ENCODE measurements around the gene TMEM131. TPM values are rescaled to one million over a fixed set of nuclear protein-coding genes. Genes with fewer than 3 reads are reported as not detected.

The TMEM131 gene
- total RNA-seq, 5 donors from 2014 or later (not counting 1 experiment from before 2014, with no cell fraction given): 39.3 to 43.9 (median 41.1) TPM

DNA sequence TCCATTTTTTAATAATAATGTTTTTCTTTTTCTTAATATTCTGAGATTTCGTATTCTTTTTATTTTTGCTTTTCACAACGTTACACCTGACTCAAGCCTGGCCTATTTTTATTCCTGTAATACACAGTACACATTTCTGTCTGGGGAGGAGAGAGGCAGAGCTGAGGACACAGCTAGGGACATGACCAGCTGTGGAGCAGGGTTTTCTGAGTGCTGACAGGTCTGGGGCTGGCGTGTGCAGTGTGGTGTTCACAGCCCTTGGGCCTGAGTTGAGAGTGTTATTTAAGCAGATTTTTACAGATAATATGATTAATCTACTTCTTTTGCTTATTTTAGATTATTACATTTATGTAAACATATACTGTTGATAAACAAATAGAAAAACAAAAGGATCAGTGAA lies 226.4 kb downstream of the TMEM131 start:
- H3K27me3 Mint-ChIP-seq: no peaks in the 10 kb centered on the region
- no peak for ATAC-seq (replicated peaks in 1 of 4)
- DNase-seq: no peak
- no peaks in the 10 kb centered on the region for H3K9me3 ChIP-seq
- peaks cover 6 to 42% of the 10 kb centered on the region in 2 donors for H3K36me3 ChIP-seq (ENCODE audit: control insufficient read depth in 2 of 2, extremely low read depth in 1 of 2, insufficient read depth in 1 of 2, low read length in 1 of 2)
- no peak overlapping the region for H3K27ac ChIP-seq (ENCODE audit: low read length)
- H3K4me1 ChIP-seq (ENCODE audit: control insufficient read depth in 1 of 2, extremely low read depth in 1 of 2, insufficient read depth in 2 of 2, low read length in 2 of 2): no peaks in the 10 kb centered on the region
- CTCF ChIA-PET: interaction anchor here in 1 of 2 donors (0.6 kb wide), 1 partner anchor 24 kb away, joined by 3 read pairs; no protein-coding TSS in a partner anchor
- H3K9me3 Mint-ChIP-seq: no peaks in the 10 kb centered on the region
- H3K4me3 Mint-ChIP-seq: no peak overlapping the region
- no peak overlapping the region for H3K4me3 ChIP-seq (ENCODE audit: control insufficient read depth in 1 of 2, extremely low read depth in 1 of 2, low read length in 1 of 2)
- H3K36me3 Mint-ChIP-seq: peaks cover 52% of the 10 kb centered on the region
- POLR2A ChIA-PET: no interaction called here
- no CpG with 5 or more reads among the region's 3 CpGs for WGBS (ENCODE audit: insufficient coverage)
- H3K27me3 ChIP-seq (replicated peaks in 1 of 2; ENCODE audit: control insufficient read depth in 2 of 2, extremely low read depth in 1 of 2, insufficient read depth in 2 of 2, low read length in 1 of 2): no peaks in the 10 kb centered on the region
- no peak overlapping the region for H3K27ac Mint-ChIP-seq
- peaks cover 0 to 3% (median 3%) of the 10 kb centered on the region in 3 donors for H3K4me1 Mint-ChIP-seq

GRCh38 chr2:97766567-97766966 lies 229.2 kb downstream of the TMEM131 start:
- H3K27ac ChIP-seq (ENCODE audit: low read length): no peak overlapping the region
- CTCF ChIA-PET: interaction anchor here in 1 of 2 donors (1.3 kb wide), 1 partner anchor 57 kb away, joined by 5 read pairs; no protein-coding TSS in a partner anchor

GRCh38 chr2:97765933-97766332 lies 229.8 kb downstream of the TMEM131 start:
- Mint-ChIP-seq H3K9me3 (no peaks in the 10 kb centered on the region), H3K36me3 (peaks cover 47% of the 10 kb centered on the region), H3K4me1 (peaks cover 7 to 18% (median 15%) of the 10 kb centered on the region in 3 donors), H3K27me3 (no peaks in the 10 kb centered on the region), H3K4me3 (no peak overlapping the region), H3K27ac (no peak overlapping the region)
- H3K4me1 ChIP-seq (ENCODE audit: control insufficient read depth in 1 of 2, extremely low read depth in 1 of 2, insufficient read depth in 2 of 2, low read length in 2 of 2): peaks cover 0 to 15% of the 10 kb centered on the region in 2 experiments
- no peak overlapping the region for H3K4me3 ChIP-seq (ENCODE audit: control insufficient read depth in 1 of 2, extremely low read depth in 1 of 2, low read length in 1 of 2)
- H3K27me3 ChIP-seq (replicated peaks in 1 of 2; ENCODE audit: control insufficient read depth in 2 of 2, extremely low read depth in 1 of 2, insufficient read depth in 2 of 2, low read length in 1 of 2): no peaks in the 10 kb centered on the region
- H3K27ac ChIP-seq (ENCODE audit: low read length): no peak overlapping the region
- ChIA-PET POLR2A (no interaction called here), CTCF (no interaction called here)
- H3K36me3 ChIP-seq (ENCODE audit: control insufficient read depth in 2 of 2, extremely low read depth in 1 of 2, insufficient read depth in 1 of 2, low read length in 1 of 2): peaks cover 6 to 48% of the 10 kb centered on the region in 2 donors
- H3K9me3 ChIP-seq: no peaks in the 10 kb centered on the region
- WGBS (ENCODE audit: insufficient coverage): no CpG with 5 or more reads among the region's 4 CpGs
- no peak for DNase-seq
- no peak for ATAC-seq (replicated peaks in 1 of 4)

More at GRCh38 chr2:97766567-97766966, 229.2 kb downstream of the TMEM131 start:
- Histone ChIP-seq H3K27me3 (replicated peaks in 1 of 2; ENCODE audit: control insufficient read depth in 2 of 2, extremely low read depth in 1 of 2, insufficient read depth in 2 of 2, low read length in 1 of 2) (no peaks in the 10 kb centered on the region), H3K36me3 (ENCODE audit: control insufficient read depth in 2 of 2, extremely low read depth in 1 of 2, insufficient read depth in 1 of 2, low read length in 1 of 2) (peaks cover 6 to 42% of the 10 kb centered on the region in 2 donors), H3K4me3 (ENCODE audit: control insufficient read depth in 1 of 2, extremely low read depth in 1 of 2, low read length in 1 of 2) (no peak overlapping the region), H3K4me1 (ENCODE audit: control insufficient read depth in 1 of 2, extremely low read depth in 1 of 2, insufficient read depth in 2 of 2, low read length in 2 of 2) (peaks cover 0 to 9% of the 10 kb centered on the region in 2 experiments), H3K9me3 (no peaks in the 10 kb centered on the region)
- ATAC-seq (replicated peaks in 1 of 4): no peak
- POLR2A ChIA-PET: no interaction called here
- H3K4me3 Mint-ChIP-seq: no peak overlapping the region
- H3K27ac Mint-ChIP-seq: peak overlapping the region in 1 of 2 donors; percentile 19
- WGBS (ENCODE audit: insufficient coverage): 90% methylated on average over 4 of the region's 5 CpGs
- H3K4me1 Mint-ChIP-seq: peaks cover 4 to 11% (median 10%) of the 10 kb centered on the region in 3 donors
- no peaks in the 10 kb centered on the region for H3K27me3 Mint-ChIP-seq
- no peaks in the 10 kb centered on the region for H3K9me3 Mint-ChIP-seq
- H3K36me3 Mint-ChIP-seq: peaks cover 51% of the 10 kb centered on the region
- no peak for DNase-seq

- no peak for DNase-seq
- H3K4me1 Mint-ChIP-seq: peaks cover 20 to 30% (median 26%) of the 10 kb centered on the region in 3 donors
- H3K27ac Mint-ChIP-seq: no peak overlapping the region
- H3K27me3 Mint-ChIP-seq: no peaks in the 10 kb centered on the region
- ATAC-seq (replicated peaks in 1 of 4): no peak
- H3K4me3 ChIP-seq (ENCODE audit: control insufficient read depth in 1 of 2, extremely low read depth in 1 of 2, low read length in 1 of 2): no peak overlapping the region
- WGBS (ENCODE audit: insufficient coverage): 98% methylated on average over 8 of the region's 11 CpGs
- no peak overlapping the region for H3K4me3 Mint-ChIP-seq
- CTCF ChIA-PET: no interaction called here
- H3K36me3 ChIP-seq (ENCODE audit: control insufficient read depth in 2 of 2, extremely low read depth in 1 of 2, insufficient read depth in 1 of 2, low read length in 1 of 2): peaks cover 11 to 53% of the 10 kb centered on the region in 2 donors
- H3K27me3 ChIP-seq (replicated peaks in 1 of 2; ENCODE audit: control insufficient read depth in 2 of 2, extremely low read depth in 1 of 2, insufficient read depth in 2 of 2, low read length in 1 of 2): no peaks in the 10 kb centered on the region
- H3K9me3 ChIP-seq: no peaks in the 10 kb centered on the region
- H3K9me3 Mint-ChIP-seq: no peaks in the 10 kb centered on the region
- H3K4me1 ChIP-seq (ENCODE audit: control insufficient read depth in 1 of 2, extremely low read depth in 1 of 2, insufficient read depth in 2 of 2, low read length in 2 of 2): peaks cover 0 to 28% of the 10 kb centered on the region in 2 experiments
- POLR2A ChIA-PET: no interaction called here
- no peak overlapping the region for H3K27ac ChIP-seq (ENCODE audit: low read length)
- peaks cover 50% of the 10 kb centered on the region for H3K36me3 Mint-ChIP-seq
Observed at GRCh38 chr2:97764559-97765263, 231.0 kb downstream of the TMEM131 start.

GRCh38 chr2:97763176-97763845 lies 232.4 kb downstream of the TMEM131 start:
- H3K4me1 Mint-ChIP-seq: peaks cover 22 to 39% (median 36%) of the 10 kb centered on the region in 3 donors
- POLR2A ChIA-PET: no interaction called here

DNA sequence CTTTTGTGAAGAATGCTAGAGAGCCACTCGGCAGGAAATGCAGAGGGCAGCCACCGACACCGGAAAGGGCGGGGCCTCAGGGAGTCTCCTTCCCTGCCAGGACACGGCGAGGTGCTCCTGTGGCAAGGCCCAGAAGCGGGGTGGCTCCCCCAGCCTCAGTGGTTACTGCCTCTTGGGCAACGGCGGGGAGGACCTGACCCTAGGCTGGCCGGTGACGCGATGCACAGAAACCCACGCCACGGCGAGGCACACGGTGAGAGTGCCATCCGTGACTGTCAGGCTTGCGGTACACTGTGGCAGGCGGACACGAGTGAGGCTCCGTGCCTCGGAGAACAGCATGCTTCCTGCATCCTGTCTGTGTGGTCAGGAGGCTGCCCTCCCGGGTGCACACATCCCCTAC lies 234.6 kb downstream of the TMEM131 start:
- WGBS (ENCODE audit: insufficient coverage): 68% methylated on average over 23 of the region's 23 CpGs
- Mint-ChIP-seq H3K36me3 (peaks cover 59% of the 10 kb centered on the region), H3K4me1 (peaks cover 22 to 41% (median 34%) of the 10 kb centered on the region in 3 donors), H3K27ac (peak overlapping the region; percentile 83 to 89), H3K27me3 (no peaks in the 10 kb centered on the region), H3K4me3 (peak overlapping the region; percentile 50 to 66 (median 55)), H3K9me3 (no peaks in the 10 kb centered on the region)
- ChIA-PET POLR2A (no interaction called here), CTCF (interaction anchor here (0.5 to 1.2 kb wide), 2 partner anchors 43 to 71 kb away, joined by 3 to 4 read pairs; no protein-coding TSS in a partner anchor)
- ATAC-seq (replicated peaks in 1 of 4) (peak; percentile 66 to 80 (median 78)), DNase-seq (peak in 34 of 35 experiments; percentile 24 to 66 (median 46))
- Histone ChIP-seq H3K27ac (ENCODE audit: low read length) (peak overlapping the region; percentile 52), H3K27me3 (replicated peaks in 1 of 2; ENCODE audit: control insufficient read depth in 2 of 2, extremely low read depth in 1 of 2, insufficient read depth in 2 of 2, low read length in 1 of 2) (no peaks in the 10 kb centered on the region), H3K4me1 (ENCODE audit: control insufficient read depth in 1 of 2, extremely low read depth in 1 of 2, insufficient read depth in 2 of 2, low read length in 2 of 2) (peaks cover 0 to 36% of the 10 kb centered on the region in 2 experiments), H3K36me3 (ENCODE audit: control insufficient read depth in 2 of 2, extremely low read depth in 1 of 2, insufficient read depth in 1 of 2, low read length in 1 of 2) (peaks cover 13 to 67% of the 10 kb centered on the region in 2 donors), H3K9me3 (no peaks in the 10 kb centered on the region), H3K4me3 (ENCODE audit: control insufficient read depth in 1 of 2, extremely low read depth in 1 of 2, low read length in 1 of 2) (peak overlapping the region in 1 of 2 donors; percentile 29)

More at GRCh38 chr2:97763176-97763845, 232.4 kb downstream of the TMEM131 start:
- Histone ChIP-seq H3K27ac (ENCODE audit: low read length) (no peak overlapping the region), H3K36me3 (ENCODE audit: control insufficient read depth in 2 of 2, extremely low read depth in 1 of 2, insufficient read depth in 1 of 2, low read length in 1 of 2) (peaks cover 11 to 59% of the 10 kb centered on the region in 2 donors), H3K27me3 (replicated peaks in 1 of 2; ENCODE audit: control insufficient read depth in 2 of 2, extremely low read depth in 1 of 2, insufficient read depth in 2 of 2, low read length in 1 of 2) (no peaks in the 10 kb centered on the region), H3K4me1 (ENCODE audit: control insufficient read depth in 1 of 2, extremely low read depth in 1 of 2, insufficient read depth in 2 of 2, low read length in 2 of 2) (peaks cover 0 to 36% of the 10 kb centered on the region in 2 experiments), H3K9me3 (no peaks in the 10 kb centered on the region), H3K4me3 (ENCODE audit: control insufficient read depth in 1 of 2, extremely low read depth in 1 of 2, low read length in 1 of 2) (no peak overlapping the region)
- 95% methylated on average over 14 of the region's 20 CpGs for WGBS (ENCODE audit: insufficient coverage)
- Mint-ChIP-seq H3K36me3 (peaks cover 55% of the 10 kb centered on the region), H3K27me3 (no peaks in the 10 kb centered on the region), H3K4me3 (no peak overlapping the region), H3K9me3 (no peaks in the 10 kb centered on the region), H3K27ac (peak overlapping the region; percentile 55)
- no peak for ATAC-seq (replicated peaks in 1 of 4)
- DNase-seq: no peak
- CTCF ChIA-PET: interaction anchor here in 1 of 2 donors (0.5 kb wide), 1 partner anchor 87 kb away, joined by 3 read pairs; no protein-coding TSS in a partner anchor
